Measurements from ENCODE around the gene CBX5.
"Not testable (repeated sequence)": the region's sequence is repeated elsewhere in the genome, so short reads cannot be mapped to it uniquely, and the experiment has no call there.

CBX5 gene

DNA sequence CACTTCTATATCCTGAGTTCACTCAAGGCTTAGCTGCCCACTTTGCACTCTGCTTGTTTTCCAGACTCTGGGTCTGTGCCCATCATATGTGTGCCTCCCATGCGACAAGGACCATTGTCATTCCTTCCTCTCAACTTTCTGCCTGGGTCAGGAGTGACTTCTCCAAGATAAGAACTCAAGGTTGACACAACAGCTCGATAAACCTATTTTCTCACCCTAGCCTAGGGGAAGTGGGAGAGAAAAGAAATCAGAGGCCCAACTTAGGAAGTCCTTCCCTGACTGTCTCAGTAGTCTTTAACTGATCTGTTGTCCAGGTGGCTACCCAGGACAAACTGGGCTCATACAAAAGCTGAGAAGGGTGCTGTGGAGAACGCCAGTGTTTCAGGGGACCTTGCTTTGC, 92.8 kb downstream of the CBX5 start:
- no peaks in the 10 kb centered on the region; the same call in 1 of the 2 replicates for H3K79me2 ChIP-seq (ENCODE audit: insufficient read depth, low read depth)
- no peak overlapping the region for H2AFZ ChIP-seq (ENCODE audit: low read depth)
- no peaks in the 10 kb centered on the region for H4K20me1 ChIP-seq (ENCODE audit: insufficient read depth)
- H3K4me1 ChIP-seq (ENCODE audit: low read depth, poor library complexity, severe bottlenecking): peaks cover 22% of the 10 kb centered on the region
- peaks cover 5% of the 10 kb centered on the region for H3K27me3 ChIP-seq (ENCODE audit: insufficient read depth, low read depth)
- H3K4me3 ChIP-seq (IDR thresholded peaks at IDR 0.05; ENCODE audit: insufficient read depth, low read depth, low read length): no peak overlapping the region
- H3K4me2 ChIP-seq: no peak overlapping the region
- TF ChIP-seq, protein P1, sequence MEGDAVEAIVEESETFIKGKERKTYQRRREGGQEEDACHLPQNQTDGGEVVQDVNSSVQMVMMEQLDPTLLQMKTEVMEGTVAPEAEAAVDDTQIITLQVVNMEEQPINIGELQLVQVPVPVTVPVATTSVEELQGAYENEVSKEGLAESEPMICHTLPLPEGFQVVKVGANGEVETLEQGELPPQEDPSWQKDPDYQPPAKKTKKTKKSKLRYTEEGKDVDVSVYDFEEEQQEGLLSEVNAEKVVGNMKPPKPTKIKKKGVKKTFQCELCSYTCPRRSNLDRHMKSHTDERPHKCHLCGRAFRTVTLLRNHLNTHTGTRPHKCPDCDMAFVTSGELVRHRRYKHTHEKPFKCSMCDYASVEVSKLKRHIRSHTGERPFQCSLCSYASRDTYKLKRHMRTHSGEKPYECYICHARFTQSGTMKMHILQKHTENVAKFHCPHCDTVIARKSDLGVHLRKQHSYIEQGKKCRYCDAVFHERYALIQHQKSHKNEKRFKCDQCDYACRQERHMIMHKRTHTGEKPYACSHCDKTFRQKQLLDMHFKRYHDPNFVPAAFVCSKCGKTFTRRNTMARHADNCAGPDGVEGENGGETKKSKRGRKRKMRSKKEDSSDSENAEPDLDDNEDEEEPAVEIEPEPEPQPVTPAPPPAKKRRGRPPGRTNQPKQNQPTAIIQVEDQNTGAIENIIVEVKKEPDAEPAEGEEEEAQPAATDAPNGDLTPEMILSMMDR (conservative IDR thresholded peaks at IDR 0.05; ENCODE audit: low read depth, low read length): no peak
- H3K27ac ChIP-seq: no peak overlapping the region
- no peaks in the 10 kb centered on the region for H3K36me3 ChIP-seq (ENCODE audit: insufficient read depth)
- no peak overlapping the region for H3K9ac ChIP-seq

DNA sequence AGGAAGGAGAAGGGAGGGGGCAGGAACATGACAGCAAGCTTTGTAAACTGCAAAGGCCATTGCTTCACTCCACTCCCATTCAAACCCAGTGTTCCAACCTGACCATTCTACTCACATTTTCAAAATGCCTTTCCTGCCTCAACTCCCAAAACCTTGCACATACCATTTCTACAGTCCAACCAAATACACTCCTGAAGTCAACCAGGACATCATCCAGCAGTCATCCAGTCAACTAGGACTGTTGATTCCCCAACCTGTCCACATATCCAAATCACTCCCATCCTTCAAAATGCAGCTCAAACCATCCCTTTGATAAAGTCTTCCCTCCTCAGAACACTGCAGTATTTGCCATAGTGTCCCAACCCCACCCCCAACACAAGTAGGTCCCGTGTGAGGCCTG, 94.0 kb downstream of the CBX5 start:
- H3K9ac ChIP-seq: no peak overlapping the region

DNA sequence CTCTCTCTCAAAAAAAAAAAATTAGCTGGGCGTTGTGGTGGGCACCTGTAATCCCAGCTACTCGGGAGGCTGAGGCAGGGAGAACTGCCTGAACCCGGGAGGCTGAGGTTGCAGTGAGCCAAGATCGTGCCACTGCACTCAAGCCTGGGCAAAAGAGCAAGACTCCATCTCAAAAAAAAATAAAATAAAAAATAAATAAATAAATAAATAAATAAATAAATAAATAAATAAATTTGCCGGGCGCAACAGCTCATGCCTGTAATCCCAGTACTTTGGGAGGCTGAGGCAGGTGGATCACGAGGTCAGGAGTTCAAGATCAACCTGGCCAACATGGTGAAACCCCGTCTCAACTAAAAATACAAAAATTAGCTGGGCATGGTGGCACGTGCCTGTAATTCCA, 94.6 kb downstream of the CBX5 start:
- H3K27ac ChIP-seq; H3K4me2 ChIP-seq; H4K20me1 ChIP-seq (ENCODE audit: insufficient read depth); H3K36me3 ChIP-seq (ENCODE audit: insufficient read depth); H3K4me3 ChIP-seq (IDR thresholded peaks at IDR 0.05; ENCODE audit: insufficient read depth, low read depth, low read length); H3K79me2 ChIP-seq (ENCODE audit: insufficient read depth, low read depth); H3K9ac ChIP-seq; H3K27me3 ChIP-seq (ENCODE audit: insufficient read depth, low read depth); H2AFZ ChIP-seq (ENCODE audit: low read depth): not testable (repeated sequence)
- peaks cover 13% of the 10 kb centered on the region for H3K4me1 ChIP-seq (ENCODE audit: low read depth, poor library complexity, severe bottlenecking)

More for the DNA sequence above, 94.0 kb downstream of the CBX5 start:
- no peak overlapping the region for H3K4me2 ChIP-seq
- TF ChIP-seq, protein P1 (conservative IDR thresholded peaks at IDR 0.05; ENCODE audit: low read depth, low read length): no peak
- H3K36me3 ChIP-seq (ENCODE audit: insufficient read depth): no peaks in the 10 kb centered on the region
- no peaks in the 10 kb centered on the region for H4K20me1 ChIP-seq (ENCODE audit: insufficient read depth)
- H3K4me1 ChIP-seq (ENCODE audit: low read depth, poor library complexity, severe bottlenecking): peaks cover 13% of the 10 kb centered on the region
- no peak overlapping the region for H3K27ac ChIP-seq
- no peak overlapping the region for H2AFZ ChIP-seq (ENCODE audit: low read depth)
- H3K27me3 ChIP-seq (ENCODE audit: insufficient read depth, low read depth): no peaks in the 10 kb centered on the region; the same call in 1 of the 2 replicates
- H3K79me2 ChIP-seq (ENCODE audit: insufficient read depth, low read depth): no peaks in the 10 kb centered on the region; the same call in 1 of the 2 replicates
- no peak overlapping the region for H3K4me3 ChIP-seq (IDR thresholded peaks at IDR 0.05; ENCODE audit: insufficient read depth, low read depth, low read length)

DNA sequence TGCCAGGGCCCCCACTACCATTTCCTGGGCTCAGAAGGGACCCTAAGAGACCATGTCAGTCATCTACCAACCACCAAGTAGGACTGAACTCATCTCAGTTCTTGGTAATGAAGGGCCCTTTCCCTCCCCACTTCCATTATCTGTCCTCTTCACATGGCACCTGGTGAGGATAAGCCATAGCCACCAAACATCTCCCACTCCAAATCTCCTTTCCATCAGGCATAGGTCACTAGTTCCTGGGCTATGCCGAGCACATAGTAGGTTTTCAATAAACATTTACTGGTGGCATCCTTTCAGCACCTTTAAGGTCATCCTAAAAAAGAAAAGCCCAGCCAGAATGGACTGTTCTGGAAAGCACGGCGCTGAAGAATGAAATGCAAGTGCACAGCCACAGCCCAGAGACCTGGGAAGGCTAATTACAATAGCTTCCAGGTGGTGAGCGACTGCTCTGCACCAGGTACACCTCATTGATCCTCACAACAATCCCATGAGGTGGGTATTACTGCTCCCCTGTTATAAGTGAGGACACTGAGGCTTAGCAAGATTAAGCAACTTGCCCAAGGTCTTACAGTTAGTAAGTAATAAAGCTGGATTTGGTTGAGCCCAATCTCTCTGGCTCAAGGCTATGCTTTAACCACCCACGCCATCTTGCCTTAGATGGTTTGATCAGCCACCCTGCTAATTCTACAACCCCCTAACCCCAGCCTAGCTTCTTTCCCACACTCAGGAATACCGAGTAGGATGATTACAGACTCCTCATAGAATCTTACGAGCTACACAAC, 95.7 kb downstream of the CBX5 start:
- no peaks in the 10 kb centered on the region for H4K20me1 ChIP-seq (ENCODE audit: insufficient read depth)
- H3K9ac ChIP-seq: no peak overlapping the region
- H2AFZ ChIP-seq (ENCODE audit: low read depth): no peak overlapping the region
- no peak overlapping the region for H3K4me2 ChIP-seq
- H3K4me1 ChIP-seq (ENCODE audit: low read depth, poor library complexity, severe bottlenecking): peaks cover 10% of the 10 kb centered on the region
- no peak overlapping the region for H3K4me3 ChIP-seq (IDR thresholded peaks at IDR 0.05; ENCODE audit: insufficient read depth, low read depth, low read length)
- H3K79me2 ChIP-seq (ENCODE audit: insufficient read depth, low read depth): no peaks in the 10 kb centered on the region; the same call in 1 of the 2 replicates
- H3K36me3 ChIP-seq (ENCODE audit: insufficient read depth): no peaks in the 10 kb centered on the region
- H3K27ac ChIP-seq: no peak overlapping the region
- TF ChIP-seq, protein P1 (conservative IDR thresholded peaks at IDR 0.05; ENCODE audit: low read depth, low read length): no peak
- H3K27me3 ChIP-seq (ENCODE audit: insufficient read depth, low read depth): no peaks in the 10 kb centered on the region

DNA sequence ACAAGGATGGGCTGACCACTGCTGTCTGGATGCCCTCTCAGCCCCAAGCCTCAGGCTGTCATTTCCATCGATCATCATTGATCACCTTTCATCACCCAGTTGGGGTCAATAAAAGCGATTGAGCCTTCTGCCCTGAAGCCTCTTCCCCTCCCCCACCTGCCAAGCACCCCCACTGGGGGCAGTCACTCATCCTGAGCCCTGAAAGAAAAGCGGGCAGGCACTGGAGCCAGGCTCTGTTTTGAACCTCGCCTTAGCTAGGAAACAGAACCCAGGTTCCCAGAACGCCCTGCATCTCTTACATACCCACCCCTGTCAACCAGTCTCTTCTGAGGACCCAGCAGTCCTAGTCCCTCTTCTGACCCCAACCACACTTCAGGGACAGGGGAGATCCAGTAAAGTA, 96.9 kb downstream of the CBX5 start:
- no peak overlapping the region for H3K27ac ChIP-seq
- H3K9ac ChIP-seq: no peak overlapping the region
- peaks cover 7% of the 10 kb centered on the region for H3K4me1 ChIP-seq (ENCODE audit: low read depth, poor library complexity, severe bottlenecking)
- H3K36me3 ChIP-seq (ENCODE audit: insufficient read depth): no peaks in the 10 kb centered on the region
- H3K79me2 ChIP-seq (ENCODE audit: insufficient read depth, low read depth): no peaks in the 10 kb centered on the region; the same call in 1 of the 2 replicates
- H3K27me3 ChIP-seq (ENCODE audit: insufficient read depth, low read depth): no peaks in the 10 kb centered on the region
- TF ChIP-seq, protein P1 (conservative IDR thresholded peaks at IDR 0.05; ENCODE audit: low read depth, low read length): no peak
- H3K4me2 ChIP-seq: no peak overlapping the region
- no peaks in the 10 kb centered on the region for H4K20me1 ChIP-seq (ENCODE audit: insufficient read depth)
- no peak overlapping the region for H3K4me3 ChIP-seq (IDR thresholded peaks at IDR 0.05; ENCODE audit: insufficient read depth, low read depth, low read length)
- H2AFZ ChIP-seq (ENCODE audit: low read depth): no peak overlapping the region
